Upper lobe of left lung (tissue), 4 donors: ENCODE measurements around the gene TGFBR3.

Experiments used
- CTCF ChIP-seq, 6 experiments: fragments of 450-650 bp in 4 of 6; fragments of 200-600 bp in 2 of 6; sonication (generic) in 2 of 6; IDR thresholded peaks; one replicate each; pipeline ENCODE4 v1.5.1; 2016 to 2019; ENCODE audit warnings: antibody characterized with exemption in 6 of 6
- EP300 ChIP-seq, 4 donors: sonication (generic); formaldehyde crosslinking; IDR thresholded peaks; one replicate each; pipeline ENCODE4 v1.5.1; 2017; ENCODE audit warnings: antibody characterized with exemption in 4 of 4, control low read depth in 2 of 4

- TF ChIP-seq CTCF (IDR thresholded peaks at IDR 0.05) = no peak
- TF ChIP-seq EP300 (IDR thresholded peaks at IDR 0.05) = no peak
These were observed 185.0 kb downstream of the TGFBR3 start for GRCh38 chr1:91700771-91701471.
